22Rv1 (cell line): ENCODE measurements around the gene SIT1.

ENCODE experiments used
- H3K27ac ChIP-seq: fragments of 450-650 bp; 2 replicates; pipeline ENCODE4 v1.5.1; 2017
- ZFX ChIP-seq: fragments of 450-650 bp; IDR thresholded peaks from 2 replicates; pipeline ENCODE4 v1.6.1; 2017; ENCODE audit warnings: antibody characterized with exemption, borderline replicate concordance
- TF ChIP-seq, protein P1 (sequence below): fragments of 450-650 bp; IDR thresholded peaks from 2 replicates; pipeline ENCODE4 v1.5.1; 2017; ENCODE audit warnings: mild to moderate bottlenecking

Gene SIT1

DNA sequence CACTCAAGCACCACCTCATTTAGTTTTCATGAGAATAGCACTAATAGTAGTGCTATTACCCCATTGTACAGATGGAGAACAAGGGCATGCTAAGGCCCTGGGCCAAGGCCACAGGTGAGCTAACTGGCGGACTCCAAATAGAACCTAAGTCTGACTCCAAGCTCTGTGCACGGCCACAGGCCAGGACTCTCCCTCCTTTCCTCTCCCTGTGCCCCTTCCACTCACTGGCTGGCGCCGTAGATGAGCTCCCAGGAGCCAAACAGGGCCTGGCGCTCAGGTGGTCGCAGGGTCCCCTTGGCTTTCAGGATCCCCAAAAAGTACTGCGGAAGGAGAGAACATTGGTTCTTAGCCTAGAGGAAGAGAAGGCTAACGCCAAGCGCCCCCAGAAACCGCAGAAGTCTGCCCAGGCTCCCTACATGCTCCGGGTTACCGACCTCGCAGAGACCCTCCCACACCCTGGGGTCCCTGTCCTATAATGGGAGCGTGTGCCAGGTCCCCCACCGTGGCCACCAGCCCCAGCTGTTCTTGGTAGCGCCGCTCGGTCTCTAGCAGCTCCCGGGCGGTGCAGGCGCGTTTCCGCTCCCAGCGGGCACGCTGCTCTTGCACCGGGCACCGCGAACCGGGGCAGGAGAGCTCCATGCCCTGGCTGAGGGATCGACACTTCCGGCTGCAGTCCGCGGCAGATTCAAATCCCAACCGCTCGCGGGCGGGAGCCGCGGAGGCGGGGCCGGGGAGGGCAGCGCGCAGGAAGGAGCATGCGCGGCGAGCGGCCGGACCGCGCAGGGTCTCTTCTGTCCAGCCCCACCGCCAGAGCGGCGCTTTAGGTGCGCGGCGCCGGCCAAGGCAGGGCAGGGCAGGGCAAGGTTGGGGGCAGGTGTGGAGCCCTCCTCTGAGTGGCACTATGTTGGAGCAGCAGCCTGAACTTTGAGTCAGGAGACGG lies 14.1 kb upstream of the SIT1 start, which contains the start of gene ARHGEF39:
ARHGEF39 (minus strand) TSS at position 665 of the 940 bp plus-strand sequence; CDS start at position 639, 26 bp downstream.
- peak within 1 kb of the TSS; percentile 91 for H3K27ac ChIP-seq
- no peak for TF ChIP-seq ZFX
- TF ChIP-seq, protein P1, sequence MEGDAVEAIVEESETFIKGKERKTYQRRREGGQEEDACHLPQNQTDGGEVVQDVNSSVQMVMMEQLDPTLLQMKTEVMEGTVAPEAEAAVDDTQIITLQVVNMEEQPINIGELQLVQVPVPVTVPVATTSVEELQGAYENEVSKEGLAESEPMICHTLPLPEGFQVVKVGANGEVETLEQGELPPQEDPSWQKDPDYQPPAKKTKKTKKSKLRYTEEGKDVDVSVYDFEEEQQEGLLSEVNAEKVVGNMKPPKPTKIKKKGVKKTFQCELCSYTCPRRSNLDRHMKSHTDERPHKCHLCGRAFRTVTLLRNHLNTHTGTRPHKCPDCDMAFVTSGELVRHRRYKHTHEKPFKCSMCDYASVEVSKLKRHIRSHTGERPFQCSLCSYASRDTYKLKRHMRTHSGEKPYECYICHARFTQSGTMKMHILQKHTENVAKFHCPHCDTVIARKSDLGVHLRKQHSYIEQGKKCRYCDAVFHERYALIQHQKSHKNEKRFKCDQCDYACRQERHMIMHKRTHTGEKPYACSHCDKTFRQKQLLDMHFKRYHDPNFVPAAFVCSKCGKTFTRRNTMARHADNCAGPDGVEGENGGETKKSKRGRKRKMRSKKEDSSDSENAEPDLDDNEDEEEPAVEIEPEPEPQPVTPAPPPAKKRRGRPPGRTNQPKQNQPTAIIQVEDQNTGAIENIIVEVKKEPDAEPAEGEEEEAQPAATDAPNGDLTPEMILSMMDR: peak; percentile 77

DNA sequence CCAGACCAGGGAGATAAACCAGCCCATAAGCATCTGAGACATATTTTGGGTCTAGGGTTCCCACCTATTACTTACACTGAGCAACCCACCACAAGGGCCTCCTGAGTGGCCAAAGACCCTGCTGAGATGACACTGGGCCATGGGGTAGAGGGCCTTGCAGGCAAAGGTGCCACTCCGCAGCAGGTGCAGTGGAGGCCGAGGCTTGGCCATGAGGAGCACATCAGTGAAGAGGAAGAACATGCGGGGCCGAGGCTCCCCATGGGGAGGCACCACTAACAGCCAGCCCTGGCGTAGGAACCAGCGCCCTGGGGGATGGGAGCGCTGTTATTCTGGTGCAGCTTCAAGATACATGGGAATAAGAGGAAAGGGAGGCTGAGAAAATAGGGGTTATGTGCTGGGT lies 11.7 kb upstream of the SIT1 start:
- no peak for TF ChIP-seq ZFX
- TF ChIP-seq, protein P1: no peak
- H3K27ac ChIP-seq: peak overlapping the region; percentile 89

DNA sequence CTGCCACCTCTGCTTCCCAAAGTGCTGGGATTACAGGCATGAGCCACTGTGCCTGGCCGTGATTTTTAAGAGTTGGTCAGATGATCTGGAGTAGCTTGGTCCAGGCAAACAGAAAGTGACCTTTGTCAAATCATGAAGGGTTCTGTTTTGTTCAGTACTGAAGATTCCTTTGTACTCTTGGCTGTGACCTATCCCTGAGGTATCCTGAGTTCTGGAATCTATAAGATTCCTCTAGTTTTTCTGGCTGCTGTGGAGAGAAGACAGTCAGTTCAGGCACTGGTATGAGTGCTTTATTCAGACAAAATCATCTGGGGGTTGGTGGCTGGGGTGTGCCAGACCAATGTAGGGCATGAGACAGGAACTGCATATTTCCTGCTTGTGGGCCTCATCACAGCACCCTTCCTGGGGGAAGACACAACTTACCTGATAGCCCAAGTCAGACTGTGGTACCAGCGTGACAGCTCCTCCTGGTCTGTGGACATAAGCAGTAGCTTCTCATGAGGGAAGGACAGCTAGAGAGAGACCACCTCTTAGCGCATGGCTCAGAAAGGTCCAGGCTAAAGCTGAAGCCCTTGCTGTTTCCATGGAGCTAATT lies 11.1 kb upstream of the SIT1 start:
- H3K27ac ChIP-seq: peak overlapping the region; percentile 89
- TF ChIP-seq, protein P1: no peak
- TF ChIP-seq ZFX: no peak

DNA sequence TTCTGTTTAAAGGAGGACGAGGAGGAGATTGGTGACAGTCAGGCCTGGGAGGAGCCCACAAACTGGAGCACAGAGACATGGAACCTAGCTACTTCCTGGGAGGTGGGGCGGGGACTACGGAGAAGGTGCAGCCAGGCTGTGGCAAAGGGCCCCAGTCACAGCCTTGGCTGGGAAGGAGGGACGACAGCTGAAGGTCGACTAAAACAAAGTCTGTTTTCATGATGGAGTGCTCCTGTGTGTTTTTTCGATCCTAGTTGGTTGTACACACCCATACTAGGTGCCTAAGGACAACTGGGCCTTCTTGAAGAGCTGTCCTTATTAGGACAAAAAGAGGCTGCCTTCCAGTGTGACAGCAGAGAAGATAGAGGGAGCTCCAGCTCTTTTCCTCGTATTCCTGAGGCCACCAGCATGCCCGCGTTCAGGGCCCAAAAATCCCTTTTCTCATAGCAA lies 10.3 kb upstream of the SIT1 start:
- TF ChIP-seq, protein P1: peak; percentile 33; the same call in 1 of the 2 replicates
- no peak for TF ChIP-seq ZFX
- peak overlapping the region; percentile 89 for H3K27ac ChIP-seq

DNA sequence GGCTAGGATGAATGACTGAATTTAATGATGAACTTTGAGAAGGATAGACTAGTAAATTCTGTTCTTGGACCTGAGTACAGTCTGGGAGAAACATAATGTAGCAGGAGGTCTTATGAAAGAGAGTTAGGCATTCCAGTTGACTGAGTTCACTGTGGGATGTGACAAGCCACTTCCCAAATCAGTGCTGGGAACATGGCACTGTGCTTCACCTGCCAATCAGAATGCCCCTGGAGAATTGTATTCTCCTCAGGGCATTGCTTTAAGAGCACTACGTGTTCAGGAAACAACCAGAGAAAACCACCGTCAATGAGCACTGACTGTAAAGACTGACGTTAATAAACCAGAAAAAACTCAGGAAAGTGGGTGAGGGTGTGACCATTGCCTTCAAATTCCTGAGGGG lies 8.6 kb upstream of the SIT1 start:
- H3K27ac ChIP-seq: peak overlapping the region; percentile 89
- TF ChIP-seq, protein P1: no peak
- no peak for TF ChIP-seq ZFX

DNA sequence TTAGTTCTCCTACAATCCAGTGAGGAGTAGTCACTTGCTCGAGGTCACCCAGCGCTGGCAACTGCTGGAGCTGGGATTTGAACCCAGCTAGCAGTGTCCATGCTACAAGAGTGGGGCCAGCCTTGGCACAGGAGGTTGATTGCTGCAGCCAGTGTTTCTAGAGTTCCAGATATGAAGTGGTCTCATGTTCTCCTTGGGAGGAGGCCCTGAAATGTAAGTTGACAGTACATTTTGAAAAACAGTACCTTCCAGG lies 8.2 kb upstream of the SIT1 start:
- peak overlapping the region; percentile 89 for H3K27ac ChIP-seq
- TF ChIP-seq, protein P1: no peak
- TF ChIP-seq ZFX: no peak
